GM12872 (cell line): Measurements from ENCODE around the gene ICA1L.

Experiments used
- CTCF ChIP-seq: IDR thresholded peaks from 3 replicates; pipeline ENCODE4 v1.5.1; 2011; ENCODE audit warnings: low read depth, mild to moderate bottlenecking, low read length, moderate library complexity; ENCODE audit not compliant: insufficient read depth

Gene ICA1L

DNA sequence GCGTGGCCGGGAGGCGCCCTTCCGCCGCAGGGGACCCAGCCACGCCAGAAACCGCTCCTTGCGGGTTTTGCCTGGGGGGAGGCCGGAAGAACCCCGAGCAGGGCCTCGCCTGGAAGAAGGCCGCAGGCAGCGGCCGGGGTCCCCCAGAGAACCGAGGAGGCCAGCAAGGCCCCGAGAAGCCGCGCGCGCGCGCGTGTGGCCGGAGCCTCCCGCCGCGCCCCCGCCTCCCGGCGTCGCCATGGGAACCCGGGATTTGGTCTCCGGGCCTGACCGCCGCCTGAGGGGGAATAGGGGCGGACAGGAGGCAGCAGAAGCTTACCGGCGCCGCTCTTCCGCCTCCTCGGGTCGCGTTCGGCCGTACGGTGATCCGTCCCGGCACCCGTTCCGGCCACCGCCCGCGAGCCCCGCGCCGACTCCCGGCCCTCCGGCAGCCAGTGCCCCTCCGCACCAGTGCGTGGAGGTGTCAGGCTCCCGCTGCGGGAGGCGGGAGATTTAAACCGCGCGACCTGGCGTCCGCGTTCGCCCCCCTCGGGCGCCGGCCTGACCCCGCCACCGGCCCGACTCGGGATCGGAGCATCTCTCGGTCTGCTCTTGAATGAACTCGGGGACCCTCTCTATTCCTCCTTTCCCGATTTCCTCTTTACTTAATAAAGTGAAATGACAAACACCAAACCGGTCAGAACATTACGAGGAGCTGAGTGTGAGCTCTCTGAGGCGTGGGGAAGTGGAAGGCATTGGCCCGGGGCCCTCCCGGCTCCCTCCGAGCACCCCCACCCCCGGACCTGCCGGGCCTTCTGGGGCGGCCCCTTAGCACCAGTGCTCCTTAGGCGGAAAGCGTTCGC, at the start of gene ICA1L:
Gene ICA1L, minus strand, starts transcription at position 467 of the 842 bp plus-strand sequence. CDS start 42,757 bp downstream, outside the sequence.
- TF ChIP-seq CTCF = no peak

- TF ChIP-seq CTCF = no peak
Measured at GRCh38 chr2:202918860-202919259, 47.3 kb upstream of the ICA1L start.

DNA sequence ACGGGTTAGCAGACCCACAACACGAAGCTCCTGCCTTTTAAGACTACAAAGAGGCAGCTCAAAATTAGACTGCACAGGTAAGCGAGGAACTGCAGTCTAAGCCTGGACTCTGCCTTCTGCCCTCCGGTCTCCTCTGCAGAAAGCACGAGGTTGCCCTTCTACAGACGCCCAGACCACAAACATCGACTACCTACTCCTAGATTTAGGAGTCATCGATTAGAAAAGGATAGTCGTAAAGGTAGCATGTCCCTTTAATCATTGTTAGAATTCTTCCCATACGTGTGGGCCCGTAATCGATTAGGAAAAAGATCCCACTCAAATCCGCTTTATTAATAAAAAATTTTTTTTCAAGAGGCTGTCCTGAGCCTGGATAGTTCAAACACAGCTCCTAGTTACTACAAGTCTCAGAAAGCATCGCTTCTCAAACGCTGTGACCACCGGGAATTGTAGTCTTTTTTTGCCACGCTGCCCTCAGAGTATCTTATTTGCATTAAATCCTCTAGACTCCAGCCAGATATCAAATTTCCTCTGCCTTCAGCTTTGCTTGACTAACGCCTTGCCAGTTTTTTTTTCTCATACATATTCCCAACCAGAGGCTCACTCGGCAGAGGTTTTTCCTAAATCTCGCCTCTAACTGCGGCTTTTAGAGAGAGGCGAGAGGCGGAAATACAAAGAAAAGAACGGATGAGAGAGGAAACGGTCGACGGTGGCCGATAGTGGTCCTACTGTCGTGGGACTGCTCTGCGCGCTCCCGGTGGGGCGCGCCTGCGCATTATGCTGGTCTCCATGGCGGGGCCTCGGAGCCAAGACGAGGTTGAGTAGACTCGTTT, 40.2 kb upstream of the ICA1L start, which contains the start of the genes CARF and WDR12:
Gene CARF, plus strand, starts transcription at position 764 of the 830 bp plus-strand sequence. CDS start 29,628 bp downstream, outside the sequence.
Gene WDR12, minus strand, starts transcription at position 162 of the 830 bp plus-strand sequence. CDS start 197 bp downstream, outside the sequence.
- no peak for TF ChIP-seq CTCF

- TF ChIP-seq CTCF = no peak
Measured at GRCh38 chr2:202911203-202911511, 39.6 kb upstream of the ICA1L start.

GRCh38 chr2:202910698-202911097, 39.1 kb upstream of the ICA1L start:
- TF ChIP-seq CTCF = no peak

DNA sequence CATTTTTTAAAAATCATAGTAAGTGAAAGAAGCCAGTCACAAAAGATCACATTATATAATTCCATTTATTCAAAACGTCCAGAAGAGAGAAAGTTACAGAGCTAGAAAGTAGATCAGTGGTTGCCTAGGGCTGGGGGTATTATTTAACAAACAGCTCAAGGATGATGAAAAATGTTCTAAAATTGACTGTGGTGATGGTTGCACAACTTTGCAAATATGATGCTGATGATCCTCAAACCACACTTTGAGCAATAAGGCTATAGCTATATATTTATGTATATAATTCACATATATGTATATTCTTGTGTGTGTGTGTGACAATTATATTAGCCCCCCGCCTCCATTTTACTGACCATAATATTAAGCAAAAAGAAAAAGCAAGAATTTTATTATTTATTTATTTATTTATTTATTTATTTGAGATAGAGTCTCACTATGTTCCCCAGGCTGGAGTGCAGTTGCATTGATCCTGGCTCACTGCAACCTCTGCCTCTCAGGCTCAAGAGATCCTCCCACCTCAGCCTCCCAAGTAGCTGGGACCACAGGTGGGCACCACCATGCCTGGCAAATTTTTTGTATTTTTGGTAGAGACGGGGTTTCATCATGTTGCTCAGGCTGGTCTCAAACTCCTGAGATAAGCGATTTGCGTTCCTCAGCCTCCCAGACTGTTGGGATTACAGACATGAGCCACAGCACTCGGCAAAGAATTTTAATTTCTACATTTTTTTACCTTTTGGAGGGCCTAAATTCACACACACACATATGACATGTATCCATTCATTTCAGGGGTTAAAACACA, 38.0 kb upstream of the ICA1L start:
- no peak for TF ChIP-seq CTCF

DNA sequence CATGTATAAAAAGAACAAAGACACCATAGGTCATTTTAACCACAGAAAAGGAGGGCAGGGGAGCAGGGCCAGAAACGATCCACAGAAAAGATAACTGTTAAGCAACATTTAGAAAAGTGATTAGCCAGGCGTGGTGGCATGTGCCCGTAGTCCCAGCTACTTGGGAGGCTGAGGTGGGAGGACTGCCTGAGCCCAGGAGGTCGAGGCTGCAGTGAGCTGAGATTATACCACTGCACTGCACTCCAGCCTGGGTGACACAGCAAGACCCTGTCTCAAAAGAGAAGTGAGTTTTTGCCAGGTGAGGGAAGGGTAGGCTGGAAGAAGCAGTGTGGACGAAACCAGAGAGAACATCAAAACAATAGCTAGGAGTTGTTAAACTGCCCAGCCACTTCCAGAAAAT, 36.6 kb upstream of the ICA1L start:
- TF ChIP-seq CTCF = no peak
